PC-3 (cell line): Measurements from ENCODE around the gene DLGAP3. TPM values are rescaled to one million over a fixed set of nuclear protein-coding genes. Genes with fewer than 3 reads are reported as not detected.

Source experiments
- ATAC-seq: fragments of 200-7000 bp; cut with Tn5 transposase; 2 replicates; pipeline ENCODE4 v1.9.1; 2020; ENCODE audit warnings: mild to moderate bottlenecking, moderate library complexity
- BruUV-seq: library from RNA; stranded (reverse); fragments of 400-500 nt; replicated peaks from 2 replicates; lab custom pipeline; 2021; lab: Mats Ljungman, UMichigan
- CTCF ChIA-PET: fragments of 300-600 bp; sonication (Branson Sonifier 250); formaldehyde crosslinking; loops from one replicate; lab custom pipeline; 2022; ENCODE audit warnings: antibody characterized with exemption; lab: Charles Lee
- POLR2A ChIA-PET: fragments of 300-600 bp; sonication (Branson Sonifier 250); formaldehyde crosslinking; loops from one replicate; lab custom pipeline; 2022; ENCODE audit warnings: antibody characterized with exemption; ENCODE audit not compliant: unreplicated experiment; lab: Charles Lee
- DNase-seq: peaks from one replicate; pipeline ENCODE4 v3.0.0-alpha.2; 2015
- H2AFZ ChIP-seq: fragments of 300-600 bp; sonication (generic); 2 replicates; pipeline ENCODE4 v1.6.0; 2016; ENCODE audit warnings: antibody characterized with exemption, low read length
- H3F3A ChIP-seq: fragments of 300-600 bp; sonication (generic); one replicate; pipeline ENCODE4 v1.6.0; 2017; ENCODE audit warnings: antibody characterized with exemption, low read length, control low read depth, mild to moderate bottlenecking; ENCODE audit not compliant: unreplicated experiment
- H3K27ac ChIP-seq: fragments of 300-600 bp; sonication (generic); 2 replicates; pipeline ENCODE4 v1.5.1; 2016; ENCODE audit warnings: mild to moderate bottlenecking, low read length
- H3K27me3 ChIP-seq: fragments of 300-600 bp; sonication (generic); 2 replicates; pipeline ENCODE4 v1.6.1; 2016; ENCODE audit warnings: low read length, mixed read lengths
- H3K36me3 ChIP-seq: fragments of 300-600 bp; sonication (generic); 2 replicates; pipeline ENCODE4 v1.6.1; 2016; ENCODE audit warnings: low read depth, mixed run types, low read length, mixed read lengths
- H3K4me1 ChIP-seq: fragments of 300-600 bp; sonication (generic); 2 replicates; pipeline ENCODE4 v1.5.1; 2016; ENCODE audit warnings: low read length; ENCODE audit not compliant: insufficient read depth
- H3K4me2 ChIP-seq: fragments of 300-600 bp; sonication (generic); 2 replicates; pipeline ENCODE4 v1.6.0; 2016; ENCODE audit warnings: low read length
- H3K4me3 ChIP-seq: fragments of 300-600 bp; sonication (generic); 2 replicates; pipeline ENCODE4 v1.5.1; 2016; ENCODE audit warnings: mild to moderate bottlenecking, low read length, mixed read lengths
- H3K79me2 ChIP-seq: fragments of 300-600 bp; sonication (generic); 2 replicates; pipeline ENCODE4 v1.6.1; 2017; ENCODE audit warnings: low read length, mixed read lengths
- H3K9ac ChIP-seq: fragments of 300-600 bp; sonication (generic); 2 replicates; pipeline ENCODE4 v1.6.0; 2016; ENCODE audit warnings: mild to moderate bottlenecking, low read length
- H3K9me2 ChIP-seq: fragments of 300-600 bp; sonication (generic); replicated peaks from 2 replicates; pipeline ENCODE4 v1.6.1; 2016; ENCODE audit warnings: mixed run types, low read length, mixed read lengths
- H3K9me3 ChIP-seq: fragments of 300-600 bp; sonication (generic); 2 replicates; pipeline ENCODE4 v1.6.1; 2016; ENCODE audit warnings: low read length, mixed read lengths
- H4K20me1 ChIP-seq: fragments of 300-600 bp; sonication (generic); 2 replicates; pipeline ENCODE4 v1.6.1; 2016; ENCODE audit warnings: low read length, mixed read lengths
- EZH2 ChIP-seq: fragments of 300-600 bp; sonication (generic); IDR thresholded peaks from one replicate; pipeline ENCODE4 v1.6.1; 2017; ENCODE audit warnings: antibody characterized with exemption, mild to moderate bottlenecking, low read length; ENCODE audit not compliant: unreplicated experiment
- EZH2phosphoT487 ChIP-seq: fragments of 300-600 bp; sonication (generic); IDR thresholded peaks from 2 replicates; pipeline ENCODE4 v1.6.1; 2018; ENCODE audit warnings: mild to moderate bottlenecking, antibody characterized with exemption, low read length, borderline replicate concordance
- intact Hi-C: fragments of 100-400 bp; cut with micrococcal nuclease; formaldehyde crosslinking; loops from 2 replicates; pipeline ENCODE4 v1.9.0; 2023
- total RNA-seq: library from RNA; depleted of rRNA; stranded (reverse); fragments of >200 nt; gene quantifications from 2 replicates; pipeline ENCODE4 v1.2.3, GENCODE V29; 2014
- TF ChIP-seq, protein P1 (sequence below): fragments of 300-600 bp; sonication (generic); conservative IDR thresholded peaks from 2 replicates; pipeline ENCODE4 v1.5.1; 2017; ENCODE audit warnings: antibody characterized with exemption, low read depth, mild to moderate bottlenecking, low read length

DLGAP3 gene
- total RNA-seq, 1 experiment from 2014 or later: not detected

DNA sequence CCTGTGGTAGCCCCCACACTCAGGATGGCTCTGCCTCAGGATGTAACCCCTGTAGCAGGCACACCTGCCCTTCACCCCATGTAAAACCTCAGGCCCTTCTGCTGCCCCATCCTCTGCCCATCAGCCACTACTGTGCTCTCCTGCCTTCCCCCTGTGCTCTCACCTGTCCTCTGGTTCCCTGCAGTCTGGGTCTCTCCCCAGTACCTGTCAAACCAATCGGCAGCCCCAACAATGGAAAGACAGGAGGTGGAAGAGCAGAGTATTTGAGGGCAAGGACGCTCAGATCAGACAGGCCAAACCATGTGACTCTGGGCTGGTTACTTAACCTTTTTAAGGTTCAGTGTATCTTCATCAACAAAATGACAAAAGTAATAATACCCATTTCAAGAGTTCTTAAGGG is 100.8 kb downstream of the DLGAP3 start:
- Histone ChIP-seq H3K4me2 (no peak overlapping the region), H3K27ac (no peak overlapping the region), H3K79me2 (no peaks in the 10 kb centered on the region), H3K4me3 (no peak overlapping the region), H4K20me1 (no peaks in the 10 kb centered on the region), H3K9me2 (no peaks in the 10 kb centered on the region), H3K9me3 (no peaks in the 10 kb centered on the region), H3K4me1 (no peaks in the 10 kb centered on the region), H3K36me3 (no peaks in the 10 kb centered on the region), H3K27me3 (no peaks in the 10 kb centered on the region), H3K9ac (no peak overlapping the region), H2AFZ (no peak overlapping the region), H3F3A (no peaks in the 10 kb centered on the region)
- POLR2A ChIA-PET: no interaction called here
- no peak for ATAC-seq
- intact Hi-C loops: no loop called here
- no TSS peak for BruUV-seq
- CTCF ChIA-PET: no interaction called here
- DNase-seq: no peak
- no peak for TF ChIP-seq EZH2phosphoT487
- TF ChIP-seq, protein P1, sequence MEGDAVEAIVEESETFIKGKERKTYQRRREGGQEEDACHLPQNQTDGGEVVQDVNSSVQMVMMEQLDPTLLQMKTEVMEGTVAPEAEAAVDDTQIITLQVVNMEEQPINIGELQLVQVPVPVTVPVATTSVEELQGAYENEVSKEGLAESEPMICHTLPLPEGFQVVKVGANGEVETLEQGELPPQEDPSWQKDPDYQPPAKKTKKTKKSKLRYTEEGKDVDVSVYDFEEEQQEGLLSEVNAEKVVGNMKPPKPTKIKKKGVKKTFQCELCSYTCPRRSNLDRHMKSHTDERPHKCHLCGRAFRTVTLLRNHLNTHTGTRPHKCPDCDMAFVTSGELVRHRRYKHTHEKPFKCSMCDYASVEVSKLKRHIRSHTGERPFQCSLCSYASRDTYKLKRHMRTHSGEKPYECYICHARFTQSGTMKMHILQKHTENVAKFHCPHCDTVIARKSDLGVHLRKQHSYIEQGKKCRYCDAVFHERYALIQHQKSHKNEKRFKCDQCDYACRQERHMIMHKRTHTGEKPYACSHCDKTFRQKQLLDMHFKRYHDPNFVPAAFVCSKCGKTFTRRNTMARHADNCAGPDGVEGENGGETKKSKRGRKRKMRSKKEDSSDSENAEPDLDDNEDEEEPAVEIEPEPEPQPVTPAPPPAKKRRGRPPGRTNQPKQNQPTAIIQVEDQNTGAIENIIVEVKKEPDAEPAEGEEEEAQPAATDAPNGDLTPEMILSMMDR: no peak
- TF ChIP-seq EZH2: no peak

GRCh38 chr1:34827341-34827941 is 102.0 kb downstream of the DLGAP3 start:
- H2AFZ ChIP-seq: no peak overlapping the region
- BruUV-seq: no TSS peak
- no peaks in the 10 kb centered on the region for H3K9me2 ChIP-seq
- H3K27ac ChIP-seq: no peak overlapping the region
- intact Hi-C loops: no loop called here
- H3K4me3 ChIP-seq: no peak overlapping the region
- no peaks in the 10 kb centered on the region for H3K79me2 ChIP-seq
- ATAC-seq (no peak), DNase-seq (no peak)
- H3F3A ChIP-seq: no peaks in the 10 kb centered on the region
- no peaks in the 10 kb centered on the region for H3K4me1 ChIP-seq
- H3K36me3 ChIP-seq: no peaks in the 10 kb centered on the region
- POLR2A ChIA-PET: no interaction called here
- H3K4me2 ChIP-seq: no peak overlapping the region
- H3K27me3 ChIP-seq: no peaks in the 10 kb centered on the region
- no peaks in the 10 kb centered on the region for H3K9me3 ChIP-seq
- H3K9ac ChIP-seq: no peak overlapping the region
- TF ChIP-seq, protein P1: no peak
- TF ChIP-seq EZH2 (no peak), EZH2phosphoT487 (no peak)
- CTCF ChIA-PET: no interaction called here
- H4K20me1 ChIP-seq: no peaks in the 10 kb centered on the region

DNA sequence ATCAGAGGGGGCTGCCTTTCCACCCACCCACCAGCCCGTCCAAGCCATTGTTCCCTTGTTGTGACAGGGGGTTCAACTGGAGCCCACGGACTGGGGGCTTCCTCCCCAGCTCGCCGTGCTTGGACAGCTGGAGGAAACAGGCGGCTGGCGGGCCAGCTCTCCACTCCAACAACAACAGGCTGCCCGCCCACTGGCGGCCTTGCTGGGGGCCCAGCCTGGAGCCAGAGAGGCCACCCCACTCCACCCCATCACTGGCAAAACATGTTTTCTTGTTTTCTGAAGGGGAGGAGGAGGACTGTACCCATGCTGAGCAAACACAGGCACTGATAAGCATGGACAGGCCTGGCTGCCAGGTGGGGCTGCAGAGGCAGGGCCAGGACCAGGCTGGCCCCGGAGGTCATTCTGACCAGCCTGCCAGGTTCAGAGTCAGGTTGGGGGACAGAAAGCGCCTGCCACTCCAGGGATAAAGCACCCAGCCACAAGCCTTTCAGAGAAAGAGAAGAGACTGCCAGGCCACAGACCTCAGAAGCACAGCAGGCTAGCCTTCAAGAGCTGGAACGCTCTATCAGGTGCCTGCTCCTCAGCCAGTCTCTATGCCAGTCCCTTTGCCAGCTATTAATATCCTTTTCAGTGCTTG is 103.9 kb downstream of the DLGAP3 start:
- ChIA-PET CTCF (no interaction called here), POLR2A (no interaction called here)
- Histone ChIP-seq H3K79me2 (no peaks in the 10 kb centered on the region), H3K27me3 (no peaks in the 10 kb centered on the region), H4K20me1 (no peaks in the 10 kb centered on the region), H3K4me3 (no peak overlapping the region), H2AFZ (no peak overlapping the region), H3K4me2 (no peak overlapping the region), H3K9ac (no peak overlapping the region), H3K4me1 (no peaks in the 10 kb centered on the region), H3K9me2 (no peaks in the 10 kb centered on the region), H3K36me3 (no peaks in the 10 kb centered on the region), H3F3A (no peaks in the 10 kb centered on the region), H3K27ac (no peak overlapping the region), H3K9me3 (no peaks in the 10 kb centered on the region)
- intact Hi-C loops: no loop called here
- BruUV-seq: no TSS peak
- ATAC-seq (no peak), DNase-seq (no peak)
- TF ChIP-seq EZH2phosphoT487: no peak
- TF ChIP-seq EZH2: no peak
- TF ChIP-seq, protein P1: no peak
